ENCODE data around the gene PCGF2.
A peak's percentile ranks its signal among the peaks of the same experiment; 100 is the strongest.

PCGF2 gene

DNA sequence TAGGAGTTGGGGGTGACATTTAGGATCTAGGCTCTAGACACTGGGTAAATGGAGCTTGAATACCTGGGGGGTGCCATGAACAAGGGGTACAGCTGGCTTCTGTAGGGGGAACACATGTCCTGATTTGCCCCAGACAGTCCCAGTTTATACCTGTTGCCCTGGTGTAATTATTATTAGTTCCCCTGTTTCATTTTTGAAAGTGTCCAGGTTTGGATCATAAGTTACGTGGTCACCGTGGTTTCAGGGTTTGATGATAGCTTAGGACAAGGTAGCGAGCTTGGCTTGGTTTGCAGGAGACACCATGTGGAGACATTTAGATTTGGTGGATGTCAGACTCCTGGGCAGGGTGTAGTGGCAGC, 37.6 kb downstream of the PCGF2 start:
- no peak overlapping the region for H3K4me3 ChIP-seq (replicated peaks; ENCODE audit: low read depth, low read length)
- no peak for DNase-seq (ENCODE audit: extremely low read depth, low read depth)
- TF ChIP-seq, protein P1, sequence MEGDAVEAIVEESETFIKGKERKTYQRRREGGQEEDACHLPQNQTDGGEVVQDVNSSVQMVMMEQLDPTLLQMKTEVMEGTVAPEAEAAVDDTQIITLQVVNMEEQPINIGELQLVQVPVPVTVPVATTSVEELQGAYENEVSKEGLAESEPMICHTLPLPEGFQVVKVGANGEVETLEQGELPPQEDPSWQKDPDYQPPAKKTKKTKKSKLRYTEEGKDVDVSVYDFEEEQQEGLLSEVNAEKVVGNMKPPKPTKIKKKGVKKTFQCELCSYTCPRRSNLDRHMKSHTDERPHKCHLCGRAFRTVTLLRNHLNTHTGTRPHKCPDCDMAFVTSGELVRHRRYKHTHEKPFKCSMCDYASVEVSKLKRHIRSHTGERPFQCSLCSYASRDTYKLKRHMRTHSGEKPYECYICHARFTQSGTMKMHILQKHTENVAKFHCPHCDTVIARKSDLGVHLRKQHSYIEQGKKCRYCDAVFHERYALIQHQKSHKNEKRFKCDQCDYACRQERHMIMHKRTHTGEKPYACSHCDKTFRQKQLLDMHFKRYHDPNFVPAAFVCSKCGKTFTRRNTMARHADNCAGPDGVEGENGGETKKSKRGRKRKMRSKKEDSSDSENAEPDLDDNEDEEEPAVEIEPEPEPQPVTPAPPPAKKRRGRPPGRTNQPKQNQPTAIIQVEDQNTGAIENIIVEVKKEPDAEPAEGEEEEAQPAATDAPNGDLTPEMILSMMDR (IDR thresholded peaks at IDR 0.05; ENCODE audit: low read depth, low read length, missing control alignments), result no peak

DNA sequence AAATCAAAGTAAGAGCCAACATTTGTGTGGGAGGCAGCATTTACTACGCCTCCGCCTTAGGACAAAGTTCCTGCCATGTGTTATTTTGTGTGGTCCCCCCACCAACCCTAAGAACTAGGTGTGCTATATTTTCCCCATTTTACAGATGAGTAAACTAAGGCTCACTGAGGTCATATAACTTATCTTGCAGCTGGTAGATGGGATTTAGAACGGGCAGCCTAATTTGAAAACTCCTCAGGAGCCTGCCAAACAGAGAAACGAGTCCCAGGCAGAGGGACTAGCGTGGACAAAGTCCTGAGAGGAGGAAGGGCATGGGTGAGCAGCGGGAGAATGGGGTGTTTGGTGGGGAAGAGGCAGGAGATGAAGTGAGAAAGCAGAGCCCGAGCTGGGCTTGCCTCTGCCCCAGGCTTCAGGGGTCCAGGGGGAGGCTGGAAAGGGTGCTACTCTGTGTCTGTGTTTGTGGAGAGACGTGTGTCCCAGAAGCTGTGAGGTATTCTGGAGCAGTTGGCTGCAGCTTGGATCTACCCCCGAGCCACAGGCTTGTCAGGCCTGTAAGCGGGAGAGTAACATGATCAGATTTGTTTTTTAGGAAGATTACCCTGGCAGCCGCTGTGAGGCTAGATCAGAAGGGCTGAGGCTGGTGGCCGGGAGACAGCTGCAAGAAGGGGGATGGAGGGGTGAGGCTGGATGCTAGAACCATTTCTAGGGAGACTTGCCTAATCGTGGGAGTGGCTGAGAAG, 38.1 kb downstream of the PCGF2 start:
- H3K4me3 ChIP-seq (replicated peaks; ENCODE audit: low read depth, low read length), result no peak overlapping the region
- DNase-seq (ENCODE audit: extremely low read depth, low read depth), result no peak
- TF ChIP-seq, protein P1 (IDR thresholded peaks at IDR 0.05; ENCODE audit: low read depth, low read length, missing control alignments), result no peak

DNA sequence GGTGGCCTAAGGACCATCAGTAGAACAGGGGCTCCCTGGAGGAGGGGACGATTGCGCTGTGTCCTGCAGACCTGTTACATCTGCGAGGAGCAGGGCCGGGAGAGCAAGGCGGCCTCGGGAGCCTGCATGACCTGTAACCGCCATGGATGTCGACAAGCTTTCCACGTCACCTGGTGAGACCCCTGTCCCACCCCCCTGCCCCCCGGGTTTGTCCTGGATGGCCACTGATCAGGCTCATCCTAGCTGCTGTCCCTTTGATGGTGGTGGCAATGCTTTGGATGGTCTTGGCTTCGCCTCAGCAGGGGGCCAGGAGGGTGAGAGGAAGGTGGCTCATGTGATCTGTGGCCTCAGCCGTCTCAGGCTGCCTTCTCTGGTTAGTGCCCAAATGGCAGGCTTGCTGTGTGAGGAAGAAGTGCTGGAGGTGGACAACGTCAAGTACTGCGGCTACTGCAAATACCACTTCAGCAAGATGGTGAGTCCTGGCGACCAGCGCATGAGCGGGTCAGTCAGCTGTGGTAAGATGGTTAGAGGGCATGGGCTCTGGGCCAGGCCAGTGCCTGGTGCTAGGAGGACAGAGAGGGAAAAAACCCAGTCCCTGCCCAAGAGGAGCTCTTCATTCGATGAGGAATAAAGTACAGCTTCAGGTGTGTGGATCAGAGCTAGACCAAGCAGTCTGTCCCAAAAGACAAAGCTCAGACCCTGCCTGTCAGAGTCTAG, 38.9 kb downstream of the PCGF2 start:
- H3K4me3 ChIP-seq (replicated peaks; ENCODE audit: low read depth, low read length), result no peak overlapping the region
- DNase-seq (ENCODE audit: extremely low read depth, low read depth), result no peak
- TF ChIP-seq, protein P1 (IDR thresholded peaks at IDR 0.05; ENCODE audit: low read depth, low read length, missing control alignments), result no peak

DNA sequence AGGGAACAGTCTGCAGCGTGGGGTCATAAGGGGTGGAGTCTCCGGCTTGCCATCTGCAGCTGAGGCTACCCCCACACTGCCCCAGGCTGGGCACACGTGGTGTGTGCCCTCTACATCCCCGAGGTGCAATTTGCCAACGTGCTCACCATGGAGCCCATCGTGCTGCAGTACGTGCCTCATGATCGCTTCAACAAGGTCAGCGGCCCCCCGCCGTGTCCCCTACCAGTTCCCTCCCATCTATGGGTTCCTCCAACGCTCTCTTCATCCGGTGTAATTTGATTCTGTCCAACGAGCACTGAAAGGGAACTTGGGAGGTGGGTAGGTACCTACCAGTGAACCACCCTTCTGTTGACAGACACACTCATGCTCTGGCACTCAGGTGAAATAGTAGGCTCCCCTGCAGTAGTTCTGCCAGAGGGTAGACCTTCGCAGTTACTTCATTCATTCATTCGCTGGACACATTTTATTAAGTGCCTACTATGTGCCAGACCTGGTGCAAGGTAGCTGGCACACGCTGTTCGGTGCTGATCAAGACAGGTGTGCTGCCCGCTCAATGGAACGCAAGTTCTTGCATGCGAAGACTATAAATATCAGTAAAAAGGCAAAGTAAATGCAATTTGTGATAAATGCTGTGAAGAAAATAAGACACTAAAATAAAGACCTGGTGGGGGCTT, 40.3 kb downstream of the PCGF2 start:
- DNase-seq (ENCODE audit: extremely low read depth, low read depth), result no peak
- H3K4me3 ChIP-seq (replicated peaks; ENCODE audit: low read depth, low read length), result no peak overlapping the region; the same call in 1 of the 2 replicates
- TF ChIP-seq, protein P1 (IDR thresholded peaks at IDR 0.05; ENCODE audit: low read depth, low read length, missing control alignments), result no peak

DNA sequence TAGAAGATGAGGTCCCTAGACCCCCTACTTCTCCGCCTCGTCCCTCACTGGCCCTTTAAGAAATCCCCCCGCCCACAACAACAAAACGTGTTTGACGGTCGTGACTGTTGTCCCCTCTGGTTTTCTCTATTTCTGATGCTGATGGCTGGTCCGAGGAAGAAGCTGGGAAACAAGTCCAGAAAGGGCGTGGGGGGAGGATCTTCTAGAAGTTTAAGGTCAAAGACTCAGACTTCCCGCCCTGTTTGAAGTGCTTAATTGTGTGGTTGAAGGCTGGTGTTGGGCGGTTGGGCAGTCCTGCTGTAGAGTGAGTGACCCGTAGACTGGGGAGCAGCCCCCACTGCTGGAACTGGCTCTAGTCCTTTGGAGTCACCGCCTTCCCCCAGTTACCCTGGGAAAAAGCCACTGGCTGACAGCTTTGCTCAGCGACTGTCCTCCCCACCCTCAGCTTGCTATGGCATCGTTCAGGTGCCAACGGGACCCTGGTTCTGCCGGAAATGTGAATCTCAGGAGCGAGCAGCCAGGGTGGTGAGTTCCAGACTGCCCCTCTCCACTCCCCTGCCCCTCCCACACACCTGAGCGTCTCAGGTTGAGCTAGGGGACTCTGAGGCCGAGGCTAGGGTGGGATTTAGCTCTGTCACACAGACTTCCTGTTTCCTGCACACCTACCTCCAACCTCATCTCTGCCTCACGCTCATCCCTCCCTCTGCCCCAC, 41.5 kb downstream of the PCGF2 start:
- H3K4me3 ChIP-seq (replicated peaks; ENCODE audit: low read depth, low read length), result peak overlapping the region; percentile 86
- no peak for DNase-seq (ENCODE audit: extremely low read depth, low read depth)

More for the DNA sequence above, 41.5 kb downstream of the PCGF2 start:
- TF ChIP-seq, protein P1 (IDR thresholded peaks at IDR 0.05; ENCODE audit: low read depth, low read length, missing control alignments), result no peak

Data from HFF-Myc (cell line).